Thyroid gland (tissue), 4 donors: ENCODE data around the gene DUS3L. TPM values are rescaled to one million over a fixed set of nuclear protein-coding genes. Genes with fewer than 3 reads are reported as not detected.
"Not testable (repeated sequence)": the region's sequence is repeated elsewhere in the genome, so short reads cannot be mapped to it uniquely, and the experiment has no call there.

Source experiments
- DNase-seq, 2 donors: peaks; one replicate each; pipeline ENCODE4 v3.0.0-alpha.2; 2019
- H3K27ac ChIP-seq, 3 donors: fragments of 200-600 bp; sonication (generic); 1 replicate in 2 of 3; 2 replicates in 1 of 3; pipeline ENCODE4 v1.5.1; 2016 to 2019; ENCODE audit warnings: mild to moderate bottlenecking in 1 of 3, moderate library complexity in 1 of 3
- H3K27me3 ChIP-seq: fragments of 200-600 bp; sonication (generic); one replicate; pipeline ENCODE4 v1.5.1; 2019
- H3K36me3 ChIP-seq, 2 donors: fragments of 200-600 bp; sonication (generic); one replicate each; pipeline ENCODE4 v1.5.1; 2016 to 2019
- H3K4me1 ChIP-seq, 2 donors: fragments of 200-600 bp; sonication (generic); one replicate each; pipeline ENCODE4 v1.5.1; 2017 to 2019
- H3K4me3 ChIP-seq, 3 donors: fragments of 200-600 bp; sonication (generic); replicated peaks in 1 of 3; 1 replicate in 2 of 3; 2 replicates in 1 of 3; pipeline ENCODE4 v1.5.1; 2016; ENCODE audit warnings: mild to moderate bottlenecking in 1 of 3
- H3K9me3 ChIP-seq: fragments of 200-600 bp; sonication (generic); one replicate; pipeline ENCODE4 v1.5.1; 2017
- POLR2A ChIP-seq, 2 donors: fragments of 450-650 bp; IDR thresholded peaks; one replicate each; pipeline ENCODE4 v1.6.1; 2017; ENCODE audit warnings: antibody characterized with exemption in 2 of 2, mild to moderate bottlenecking in 2 of 2, moderate library complexity in 1 of 2
- WGBS, 2 donors: methylation state at CpG; one replicate each; pipeline ENCODE4 v1.1.5; 2017; 5-methylcytosine and 5-hydroxymethylcytosine counted together
- intact Hi-C: fragments of 100-400 bp; cut with DNase I; formaldehyde crosslinking; loops from one replicate; pipeline ENCODE4 v1.15.1; 2023
- total RNA-seq, 4 donors: library from RNA; depleted of rRNA; stranded (reverse); fragments of >200 nt; gene quantifications; one replicate each; pipeline ENCODE4 v1.2.3, GENCODE V29; 2016
- TF ChIP-seq, protein P1 (sequence below), 6 experiments: fragments of 200-600 bp in 3 of 6; fragments of 450-650 bp in 3 of 6; sonication (generic) in 3 of 6; IDR thresholded peaks; one replicate each; pipeline ENCODE4 v1.5.1; 2016 to 2019; ENCODE audit warnings: antibody characterized with exemption in 6 of 6, mild to moderate bottlenecking in 2 of 6, inconsistent platforms in 1 of 6, moderate library complexity in 1 of 6

DUS3L gene
- total RNA-seq, 4 donors from 2014 or later, result 34.0 to 53.3 (median 44.9) TPM

DNA sequence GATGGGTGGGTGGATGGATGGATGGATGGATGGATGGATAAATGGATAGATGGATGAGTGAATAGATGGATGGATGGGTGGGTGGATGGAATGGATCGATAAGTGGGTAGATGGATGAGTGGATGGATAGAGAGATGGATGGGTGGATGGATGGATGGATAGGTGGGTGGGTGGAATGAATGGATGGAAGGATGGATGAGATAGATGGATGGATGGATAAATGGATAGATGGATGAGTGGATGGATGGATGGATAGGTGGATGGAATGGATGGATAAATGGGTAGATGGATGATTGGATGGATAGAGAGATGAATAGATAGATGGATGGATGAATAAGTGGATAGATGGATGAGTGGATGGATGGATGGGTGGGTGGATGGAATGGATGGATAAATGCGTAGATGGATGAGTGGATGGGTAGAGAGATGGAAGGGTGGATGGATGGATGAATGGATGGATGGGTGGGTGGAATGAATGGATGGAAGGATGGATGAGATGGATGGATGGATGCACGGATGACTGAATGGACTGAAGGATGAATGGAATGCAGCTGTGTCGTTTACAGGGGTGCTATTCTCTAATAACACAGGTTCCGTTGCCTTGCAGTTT lies 28.2 kb downstream of the DUS3L start:
- H3K36me3 ChIP-seq, result no peaks in the 10 kb centered on the region
- no peaks in the 10 kb centered on the region for H3K27me3 ChIP-seq
- H3K4me1 ChIP-seq, result no peaks in the 10 kb centered on the region
- intact Hi-C loops, result no loop called here
- WGBS, 2 donors, result 88 to 89% methylated on average over 5 of the region's 5 CpGs
- H3K9me3 ChIP-seq, result no peaks in the 10 kb centered on the region
- TF ChIP-seq POLR2A (IDR thresholded peaks at IDR 0.05), result no peak
- no peak for DNase-seq
- no peak overlapping the region for H3K27ac ChIP-seq
- no peak overlapping the region for H3K4me3 ChIP-seq

DNA sequence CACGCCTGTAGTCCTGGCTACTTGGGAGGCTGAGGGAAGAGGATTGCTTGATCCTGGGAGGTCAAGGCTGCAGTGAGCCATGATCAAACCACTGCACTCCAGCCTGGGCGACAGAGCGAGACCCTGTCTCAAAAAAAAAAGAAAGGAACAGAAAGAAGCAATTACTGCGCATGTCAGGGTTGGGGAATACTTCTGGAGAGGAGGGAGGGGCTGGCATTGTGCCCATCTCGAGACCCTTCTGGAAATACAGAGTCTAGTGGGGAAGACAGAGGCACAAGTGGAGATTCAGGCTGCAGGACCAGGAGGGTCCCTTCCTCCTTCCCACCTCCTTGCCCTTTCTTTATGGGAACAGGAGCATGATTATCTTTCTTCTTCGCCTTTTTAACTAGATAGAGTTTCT lies 37.2 kb downstream of the DUS3L start:
- 50 to 64% methylated on average over 6 of the region's 6 CpGs for WGBS, 2 donors
- DNase-seq, result no peak
- Histone ChIP-seq H3K27me3 (no peaks in the 10 kb centered on the region), H3K4me3 (no peak overlapping the region), H3K9me3 (no peaks in the 10 kb centered on the region), H3K27ac (no peak overlapping the region), H3K4me1 (no peaks in the 10 kb centered on the region), H3K36me3 (no peaks in the 10 kb centered on the region)
- intact Hi-C loops, result no loop called here
- TF ChIP-seq, protein P1, sequence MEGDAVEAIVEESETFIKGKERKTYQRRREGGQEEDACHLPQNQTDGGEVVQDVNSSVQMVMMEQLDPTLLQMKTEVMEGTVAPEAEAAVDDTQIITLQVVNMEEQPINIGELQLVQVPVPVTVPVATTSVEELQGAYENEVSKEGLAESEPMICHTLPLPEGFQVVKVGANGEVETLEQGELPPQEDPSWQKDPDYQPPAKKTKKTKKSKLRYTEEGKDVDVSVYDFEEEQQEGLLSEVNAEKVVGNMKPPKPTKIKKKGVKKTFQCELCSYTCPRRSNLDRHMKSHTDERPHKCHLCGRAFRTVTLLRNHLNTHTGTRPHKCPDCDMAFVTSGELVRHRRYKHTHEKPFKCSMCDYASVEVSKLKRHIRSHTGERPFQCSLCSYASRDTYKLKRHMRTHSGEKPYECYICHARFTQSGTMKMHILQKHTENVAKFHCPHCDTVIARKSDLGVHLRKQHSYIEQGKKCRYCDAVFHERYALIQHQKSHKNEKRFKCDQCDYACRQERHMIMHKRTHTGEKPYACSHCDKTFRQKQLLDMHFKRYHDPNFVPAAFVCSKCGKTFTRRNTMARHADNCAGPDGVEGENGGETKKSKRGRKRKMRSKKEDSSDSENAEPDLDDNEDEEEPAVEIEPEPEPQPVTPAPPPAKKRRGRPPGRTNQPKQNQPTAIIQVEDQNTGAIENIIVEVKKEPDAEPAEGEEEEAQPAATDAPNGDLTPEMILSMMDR (IDR thresholded peaks at IDR 0.05), result no peak
- TF ChIP-seq POLR2A (IDR thresholded peaks at IDR 0.05), result no peak

DNA sequence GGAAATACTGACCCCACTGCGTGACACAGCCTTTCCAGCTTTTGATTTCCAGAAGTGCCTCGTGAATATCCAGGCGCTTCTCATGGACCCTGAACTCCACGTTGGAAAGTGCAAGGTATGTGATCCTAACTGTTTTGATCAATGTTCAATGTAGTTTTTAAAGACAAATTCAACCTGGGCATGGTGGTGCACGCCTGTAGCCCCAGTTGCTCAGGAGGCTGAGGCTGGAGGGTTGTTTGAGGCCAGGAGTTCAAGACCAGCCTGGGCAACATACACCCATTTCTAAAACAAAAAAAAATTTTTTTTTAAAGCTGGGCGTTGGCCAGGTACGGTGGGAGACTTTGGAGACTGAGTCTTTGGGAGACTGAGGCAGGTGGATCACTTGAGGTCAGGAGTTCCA lies 39.3 kb downstream of the DUS3L start:
- Histone ChIP-seq H3K4me1 (no peaks in the 10 kb centered on the region), H3K4me3 (no peak overlapping the region), H3K27ac (no peak overlapping the region), H3K36me3 (no peaks in the 10 kb centered on the region), H3K9me3 (no peaks in the 10 kb centered on the region), H3K27me3 (no peaks in the 10 kb centered on the region)
- TF ChIP-seq POLR2A (IDR thresholded peaks at IDR 0.05), result no peak
- TF ChIP-seq, protein P1 (IDR thresholded peaks at IDR 0.05), result no peak
- 76 to 86% methylated on average over 7 of the region's 7 CpGs for WGBS, 2 donors
- no peak for DNase-seq
- intact Hi-C loops, result no loop called here

DNA sequence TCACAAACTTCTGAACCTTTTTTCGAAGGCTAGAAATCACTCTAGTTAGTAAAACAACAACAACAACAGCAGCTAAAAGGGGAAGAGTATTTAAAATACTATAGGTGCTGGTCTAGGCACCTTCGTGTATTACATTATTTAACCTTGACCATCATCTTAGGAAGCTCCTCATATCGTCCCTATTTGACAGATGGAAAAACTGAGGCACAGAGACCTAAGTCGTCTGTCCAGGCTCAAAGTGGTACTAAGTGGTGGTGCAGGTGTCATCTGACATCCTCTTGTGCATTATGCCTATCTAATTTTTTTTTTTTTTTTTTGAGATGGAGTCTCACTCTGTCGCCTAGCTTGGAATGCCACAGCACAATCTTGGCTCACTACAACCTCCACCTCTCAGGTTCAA lies 41.5 kb downstream of the DUS3L start:
- WGBS, 2 donors, result 86 to 87% methylated on average over 5 of the region's 5 CpGs
- TF ChIP-seq, protein P1 (IDR thresholded peaks at IDR 0.05), result no peak
- TF ChIP-seq POLR2A (IDR thresholded peaks at IDR 0.05), result no peak

GRCh38 chr19:5748920-5749319 lies 42.0 kb downstream of the DUS3L start:
- H3K9me3 ChIP-seq, intact Hi-C loops, H3K36me3 ChIP-seq, H3K4me1 ChIP-seq, H3K27ac ChIP-seq, DNase-seq, H3K4me3 ChIP-seq, H3K27me3 ChIP-seq: not testable (repeated sequence)
- WGBS, 2 donors, result 50% methylated on average over 6 of the region's 6 CpGs

More for the DNA sequence above, 41.5 kb downstream of the DUS3L start:
- Histone ChIP-seq H3K36me3 (no peaks in the 10 kb centered on the region), H3K9me3 (no peaks in the 10 kb centered on the region), H3K4me1 (no peaks in the 10 kb centered on the region), H3K27ac (no peak overlapping the region), H3K27me3 (no peaks in the 10 kb centered on the region), H3K4me3 (no peak overlapping the region)
- intact Hi-C loops, result no loop called here
- DNase-seq, result no peak

DNA sequence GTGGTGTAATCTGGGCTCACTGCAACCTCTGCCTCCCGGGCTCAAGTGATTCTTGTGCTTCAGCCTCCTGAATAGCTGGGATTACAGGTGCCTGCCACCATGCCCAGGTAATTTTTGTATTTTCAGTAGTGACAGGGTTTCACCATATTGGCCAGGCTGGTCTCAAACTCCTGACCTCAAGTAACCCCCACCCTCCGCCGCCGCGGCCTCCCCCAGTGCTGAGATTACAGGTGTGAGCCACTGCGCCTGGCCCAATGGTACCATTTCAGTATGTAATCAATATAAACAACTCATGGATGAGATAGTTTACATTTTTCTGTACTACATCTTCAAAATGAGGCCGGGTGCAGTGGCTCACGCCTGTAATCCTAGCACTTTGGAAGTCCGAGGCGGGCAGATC lies 46.0 kb downstream of the DUS3L start:
- H3K9me3 ChIP-seq, H3K27ac ChIP-seq, H3K4me1 ChIP-seq, H3K4me3 ChIP-seq, DNase-seq, intact Hi-C loops, H3K27me3 ChIP-seq, H3K36me3 ChIP-seq: not testable (repeated sequence)
- WGBS, 2 donors, result 85% methylated on average over 10 of the region's 10 CpGs

GRCh38 chr19:5743630-5744029 lies 47.3 kb downstream of the DUS3L start:
- Histone ChIP-seq H3K27ac (no peak overlapping the region), H3K4me3 (no peak overlapping the region), H3K4me1 (no peaks in the 10 kb centered on the region), H3K9me3 (no peaks in the 10 kb centered on the region), H3K36me3 (no peaks in the 10 kb centered on the region), H3K27me3 (no peaks in the 10 kb centered on the region)
- DNase-seq, result no peak
- intact Hi-C loops, result no loop called here
- no peak for TF ChIP-seq POLR2A (IDR thresholded peaks at IDR 0.05)
- TF ChIP-seq, protein P1 (IDR thresholded peaks at IDR 0.05), result no peak
